ENCODE measurements around the gene NPTX1. TPM values are rescaled to one million over a fixed set of nuclear protein-coding genes. Genes with fewer than 3 reads are reported as not detected.

Gene NPTX1
- total and polyA plus RNA-seq, 2 experiments from 2014 or later, result 3.4 to 20.5 TPM

- Mint-ChIP-seq H3K27me3 (ENCODE audit: insufficient read depth, low read depth, poor library complexity) (peaks cover 9% of the 10 kb centered on the region), H3K36me3 (ENCODE audit: low read depth) (no peaks in the 10 kb centered on the region; the same call in 2 of the 3 replicates), H3K9me3 (no peaks in the 10 kb centered on the region), H3K4me1 (peaks cover 4% of the 10 kb centered on the region; the same call in 2 of the 3 replicates), H3K27ac (no peak overlapping the region), H3K4me3 (no peak overlapping the region)
- no peaks in the 10 kb centered on the region for H3K4me1 ChIP-seq (ENCODE audit: insufficient read depth)
- no peaks in the 10 kb centered on the region for H3K27me3 ChIP-seq (ENCODE audit: insufficient read depth)
- H3K79me2 ChIP-seq (replicated peaks; ENCODE audit: insufficient read depth), result no peaks in the 10 kb centered on the region
- no peak for TF ChIP-seq ZNF331 (CRISPR knock-in tag; IDR thresholded peaks at IDR 0.05; ENCODE audit: low read depth)
- no peak for TF ChIP-seq ZNF114 (CRISPR knock-in tag; IDR thresholded peaks at IDR 0.05)
- TF ChIP-seq ZNF462 (CRISPR knock-in tag; IDR thresholded peaks at IDR 0.05), result no peak
- no peak for TF ChIP-seq CTCF (conservative IDR thresholded peaks at IDR 0.05; ENCODE audit: low read depth in 2 of 2)
- no peak for TF ChIP-seq STAT1 (IDR thresholded peaks at IDR 0.05; ENCODE audit: unreplicated experiment)
- TF ChIP-seq JUNB (IDR thresholded peaks at IDR 0.05; ENCODE audit: unreplicated experiment), result no peak
- TF ChIP-seq EZH2 (IDR thresholded peaks at IDR 0.05; ENCODE audit: low read depth, unreplicated experiment), result no peak
- TF ChIP-seq EZH2phosphoT487 (IDR thresholded peaks at IDR 0.05; ENCODE audit: unreplicated experiment), result no peak
- TF ChIP-seq CREB1 (CRISPR knock-in tag; IDR thresholded peaks at IDR 0.05; ENCODE audit: low read depth), result no peak
- TF ChIP-seq ETS1 (IDR thresholded peaks at IDR 0.05), result no peak
- no peak for TF ChIP-seq REST (IDR thresholded peaks at IDR 0.05; ENCODE audit: unreplicated experiment)
- no peak for TF ChIP-seq POLR2AphosphoS5 (IDR thresholded peaks at IDR 0.05; ENCODE audit: low read depth)
- TF ChIP-seq NANOG (IDR thresholded peaks at IDR 0.05; ENCODE audit: borderline replicate concordance), result no peak
- H3F3A ChIP-seq (replicated peaks; ENCODE audit: low read depth), result no peaks in the 10 kb centered on the region
- no peaks in the 10 kb centered on the region for H3K9me2 ChIP-seq (ENCODE audit: insufficient read depth)
- H4K20me1 ChIP-seq (replicated peaks; ENCODE audit: insufficient read depth), result no peaks in the 10 kb centered on the region; the same call in 1 of the 2 replicates
- H2AFZ ChIP-seq, result no peak overlapping the region
- no peak overlapping the region for H3K27ac ChIP-seq (ENCODE audit: low read depth)
- no peaks in the 10 kb centered on the region for H3K36me3 ChIP-seq (ENCODE audit: insufficient read depth)
- ATAC-seq (no peak), DNase-seq (ENCODE audit: low spot score) (no peak)
- no peak overlapping the region for H3K4me3 ChIP-seq
- H3K4me2 ChIP-seq, result no peak overlapping the region
Measured at GRCh38 chr17:80430446-80431245, 45.8 kb downstream of the NPTX1 start.
